Fibroblast of lung (primary cell): Measurements from ENCODE around the gene ITSN1. TPM values are rescaled to one million over a fixed set of nuclear protein-coding genes. Genes with fewer than 3 reads are reported as not detected.

Experiments
- DNase-seq, 2 donors: peaks; one replicate each; pipeline versions ENCODE4 v3.0.0 to v3.0.0-alpha.2; 2010; ENCODE audit warnings: low read depth in 2 of 2
- H2AFZ ChIP-seq: 2 replicates; pipeline ENCODE4 v1.5.1; 2012; ENCODE audit warnings: low read length, control low read depth, inconsistent platforms
- H3K27ac ChIP-seq: 2 replicates; pipeline ENCODE4 v1.5.1; 2011; ENCODE audit warnings: low read length, control low read depth; ENCODE audit not compliant: insufficient read depth
- H3K27me3 ChIP-seq: 2 replicates; pipeline ENCODE4 v1.5.1; 2011; ENCODE audit warnings: mild to moderate bottlenecking, low read length; ENCODE audit not compliant: control insufficient read depth, insufficient read depth
- H3K36me3 ChIP-seq: 2 replicates; pipeline ENCODE4 v1.5.1; 2011; ENCODE audit warnings: low read length; ENCODE audit not compliant: control insufficient read depth, insufficient read depth
- H3K4me1 ChIP-seq: 2 replicates; pipeline ENCODE4 v1.5.1; 2011; ENCODE audit warnings: low read length; ENCODE audit not compliant: control insufficient read depth, insufficient read depth; ENCODE audit errors: extremely low read depth
- H3K4me2 ChIP-seq: 2 replicates; pipeline ENCODE4 v1.5.1; 2011; ENCODE audit warnings: low read length, control low read depth; ENCODE audit not compliant: insufficient read depth; ENCODE audit errors: extremely low read depth
- H3K4me3 ChIP-seq, 4 experiments: fragments of 200-600 bp in 1 of 4; sonication (generic) in 1 of 4; replicated peaks in 1 of 4; 2 replicates each; pipeline ENCODE4 v1.5.1; 2011 to 2016; ENCODE audit warnings: low read length in 4 of 4, low read depth in 3 of 4, mild to moderate bottlenecking in 3 of 4, control low read depth in 2 of 4, inconsistent platforms in 1 of 4, mixed read lengths in 1 of 4; ENCODE audit not compliant: insufficient read depth in 1 of 4; ENCODE audit errors: control extremely low read depth in 1 of 4
- H3K79me2 ChIP-seq: 2 replicates; pipeline ENCODE4 v1.5.1; 2012; ENCODE audit warnings: mild to moderate bottlenecking, low read length, inconsistent platforms; ENCODE audit not compliant: control insufficient read depth, insufficient read depth
- H3K9ac ChIP-seq: 2 replicates; pipeline ENCODE4 v1.5.1; 2011; ENCODE audit warnings: mild to moderate bottlenecking, low read length, control low read depth; ENCODE audit not compliant: insufficient read depth
- H3K9me3 ChIP-seq: 2 replicates; pipeline ENCODE4 v1.5.1; 2012; ENCODE audit warnings: low read depth, low read length; ENCODE audit not compliant: control insufficient read depth, insufficient read depth
- H4K20me1 ChIP-seq: 2 replicates; pipeline ENCODE4 v1.5.1; 2011; ENCODE audit warnings: low read length; ENCODE audit not compliant: control insufficient read depth, insufficient read depth; ENCODE audit errors: extremely low read depth
- CTCF ChIP-seq, 2 donors: IDR thresholded peaks in 1 of 2; conservative IDR thresholded peaks in 1 of 2; 1 replicate in 1 of 2; 2 replicates in 1 of 2; pipeline ENCODE4 v1.5.1; 2011 to 2012; ENCODE audit warnings: low read length in 2 of 2, control low read depth in 1 of 2, inconsistent platforms in 1 of 2, low read depth in 1 of 2, mild to moderate bottlenecking in 1 of 2
- EZH2 ChIP-seq: IDR thresholded peaks from 2 replicates; pipeline ENCODE4 v1.5.1; 2012; ENCODE audit warnings: low read length, control low read depth, mild to moderate bottlenecking; ENCODE audit errors: missing control alignments
- polyA plus RNA-seq, 2 donors: library from polyadenylated mRNA; depleted of rRNA in 1 of 2; stranded (reverse) in 1 of 2; unstranded in 1 of 2; fragments of >200 nt; gene quantifications; 2 replicates each; pipeline ENCODE4 v1.2.1, GENCODE V29; 2011 to 2012; ENCODE audit warnings: missing spikeins in 1 of 2
- total RNA-seq: library from RNA; depleted of rRNA; stranded (reverse); fragments of >200 nt; gene quantifications from 2 replicates; pipeline ENCODE4 v1.2.1, GENCODE V29; 2014

ITSN1 gene
- total and polyA plus RNA-seq, 2 donors (not counting 1 experiment from before 2014, with no cell fraction given), result 34.7 to 63.1 TPM

- Histone ChIP-seq H3K9me3 (no peaks in the 10 kb centered on the region), H3K4me2 (no peak overlapping the region), H3K27me3 (no peaks in the 10 kb centered on the region), H3K27ac (no peak overlapping the region), H3K79me2 (no peaks in the 10 kb centered on the region), H2AFZ (no peak overlapping the region), H4K20me1 (no peaks in the 10 kb centered on the region), H3K36me3 (no peaks in the 10 kb centered on the region), H3K9ac (no peak overlapping the region), H3K4me3 (no peak overlapping the region), H3K4me1 (peaks cover 3% of the 10 kb centered on the region)
- TF ChIP-seq EZH2, result no peak
- TF ChIP-seq CTCF (conservative IDR thresholded peaks at IDR 0.05 in 1 of 2, IDR thresholded peaks at IDR 0.05 in 1 of 2; ENCODE audit: low read depth in 1 of 2, low read length in 2 of 2), result no peak
- no peak for DNase-seq
These were observed 210.2 kb downstream of the ITSN1 start for GRCh38 chr21:33852485-33852884.

GRCh38 chr21:33854604-33855003 lies 212.3 kb downstream of the ITSN1 start:
- no peaks in the 10 kb centered on the region for H3K27me3 ChIP-seq
- H3K9ac ChIP-seq, result no peak overlapping the region
- no peak for DNase-seq
- H3K4me1 ChIP-seq, result peaks cover 3% of the 10 kb centered on the region
- no peak overlapping the region for H3K27ac ChIP-seq
- no peaks in the 10 kb centered on the region for H3K79me2 ChIP-seq
- TF ChIP-seq CTCF (conservative IDR thresholded peaks at IDR 0.05 in 1 of 2, IDR thresholded peaks at IDR 0.05 in 1 of 2; ENCODE audit: low read depth in 1 of 2, low read length in 2 of 2), result no peak
- TF ChIP-seq EZH2, result no peak
- H3K36me3 ChIP-seq, result no peaks in the 10 kb centered on the region
- H4K20me1 ChIP-seq, result no peaks in the 10 kb centered on the region
- no peak overlapping the region for H2AFZ ChIP-seq
- H3K4me2 ChIP-seq, result no peak overlapping the region
- no peak overlapping the region for H3K4me3 ChIP-seq
- H3K9me3 ChIP-seq, result no peaks in the 10 kb centered on the region

- Histone ChIP-seq H3K9me3 (no peaks in the 10 kb centered on the region), H3K4me2 (no peak overlapping the region), H3K4me1 (peaks cover 3% of the 10 kb centered on the region), H3K27ac (no peak overlapping the region), H4K20me1 (no peaks in the 10 kb centered on the region), H3K27me3 (no peaks in the 10 kb centered on the region), H2AFZ (no peak overlapping the region), H3K79me2 (no peaks in the 10 kb centered on the region), H3K9ac (no peak overlapping the region), H3K4me3 (no peak overlapping the region), H3K36me3 (no peaks in the 10 kb centered on the region)
- no peak for TF ChIP-seq EZH2
- no peak for DNase-seq
These were observed 212.9 kb downstream of the ITSN1 start for GRCh38 chr21:33855190-33855589.
